ENCODE measurements around the gene SAPCD1. TPM values are rescaled to one million over a fixed set of nuclear protein-coding genes. Genes with fewer than 3 reads are reported as not detected.

Gene SAPCD1
- total RNA-seq, 4 donors from 2014 or later, result 0.83 TPM; not detected in 3

GRCh38 chr6:31732029-31732428, 30.4 kb upstream of the SAPCD1 start:
- no peaks in the 10 kb centered on the region for H3K9me3 ChIP-seq
- TF ChIP-seq POLR2A (IDR thresholded peaks at IDR 0.05; ENCODE audit: low read depth) (no peak), POLR2AphosphoS5 (IDR thresholded peaks at IDR 0.05) (no peak), EP300 (IDR thresholded peaks at IDR 0.05) (no peak)
- TF ChIP-seq, protein P1, sequence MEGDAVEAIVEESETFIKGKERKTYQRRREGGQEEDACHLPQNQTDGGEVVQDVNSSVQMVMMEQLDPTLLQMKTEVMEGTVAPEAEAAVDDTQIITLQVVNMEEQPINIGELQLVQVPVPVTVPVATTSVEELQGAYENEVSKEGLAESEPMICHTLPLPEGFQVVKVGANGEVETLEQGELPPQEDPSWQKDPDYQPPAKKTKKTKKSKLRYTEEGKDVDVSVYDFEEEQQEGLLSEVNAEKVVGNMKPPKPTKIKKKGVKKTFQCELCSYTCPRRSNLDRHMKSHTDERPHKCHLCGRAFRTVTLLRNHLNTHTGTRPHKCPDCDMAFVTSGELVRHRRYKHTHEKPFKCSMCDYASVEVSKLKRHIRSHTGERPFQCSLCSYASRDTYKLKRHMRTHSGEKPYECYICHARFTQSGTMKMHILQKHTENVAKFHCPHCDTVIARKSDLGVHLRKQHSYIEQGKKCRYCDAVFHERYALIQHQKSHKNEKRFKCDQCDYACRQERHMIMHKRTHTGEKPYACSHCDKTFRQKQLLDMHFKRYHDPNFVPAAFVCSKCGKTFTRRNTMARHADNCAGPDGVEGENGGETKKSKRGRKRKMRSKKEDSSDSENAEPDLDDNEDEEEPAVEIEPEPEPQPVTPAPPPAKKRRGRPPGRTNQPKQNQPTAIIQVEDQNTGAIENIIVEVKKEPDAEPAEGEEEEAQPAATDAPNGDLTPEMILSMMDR (IDR thresholded peaks at IDR 0.05), result no peak
- peak overlapping the region in 1 of 4 donors; percentile 98 for H3K27ac ChIP-seq (replicated peaks in 1 of 4)
- H3K36me3 ChIP-seq, result peaks cover 35 to 55% (median 49%) of the 10 kb centered on the region in 4 donors
- intact Hi-C loops (cut with DNase I), result no loop called here
- WGBS, result 62% methylated on average over 3 of the region's 3 CpGs
- H3K4me1 ChIP-seq, result peaks cover 44 to 69% (median 65%) of the 10 kb centered on the region in 4 donors
- no peak for DNase-seq (ENCODE audit: extremely low spot score)
- no peaks in the 10 kb centered on the region for H3K27me3 ChIP-seq
- H3K4me3 ChIP-seq, result no peak overlapping the region

DNA sequence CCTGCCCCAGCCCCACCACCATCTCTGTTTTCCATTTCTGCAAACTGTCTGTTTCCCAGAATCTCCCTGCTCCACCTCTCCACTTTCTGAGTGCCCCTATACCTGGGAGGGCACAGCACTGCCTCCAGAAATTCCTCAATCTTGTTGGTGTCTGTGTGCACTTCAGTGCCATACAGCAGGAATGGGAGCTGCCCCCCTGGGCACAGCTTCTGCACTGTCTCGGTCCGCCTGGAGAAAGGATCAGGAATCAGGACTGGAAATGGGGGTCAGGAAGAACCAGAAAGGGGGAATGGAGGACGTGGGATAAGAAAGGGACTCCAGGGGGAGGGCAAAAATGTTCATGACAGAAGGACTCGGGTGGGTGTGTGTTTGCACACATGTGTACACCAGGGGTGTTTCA, 28.7 kb upstream of the SAPCD1 start:
- intact Hi-C loops (cut with DNase I), result loop anchor here (2.0 kb wide), 1 partner anchor 97 kb away; no protein-coding TSS in a partner anchor
- DNase-seq (ENCODE audit: extremely low spot score), result no peak
- 74% methylated on average over 4 of the region's 4 CpGs for WGBS
- H3K4me1 ChIP-seq, result peaks cover 45 to 69% (median 63%) of the 10 kb centered on the region in 4 donors
- TF ChIP-seq EP300 (IDR thresholded peaks at IDR 0.05) (no peak), POLR2A (IDR thresholded peaks at IDR 0.05; ENCODE audit: low read depth) (no peak), POLR2AphosphoS5 (IDR thresholded peaks at IDR 0.05) (no peak)
- TF ChIP-seq, protein P1 (IDR thresholded peaks at IDR 0.05), result no peak
- peak overlapping the region in 2 of 4 donors; percentile 72 to 84 for H3K4me3 ChIP-seq
- H3K36me3 ChIP-seq, result peaks cover 30 to 40% (median 37%) of the 10 kb centered on the region in 4 donors
- H3K27me3 ChIP-seq, result no peaks in the 10 kb centered on the region
- no peaks in the 10 kb centered on the region for H3K9me3 ChIP-seq
- H3K27ac ChIP-seq (replicated peaks in 1 of 4), result peak overlapping the region; percentile 86 to 93 (median 90)

DNA sequence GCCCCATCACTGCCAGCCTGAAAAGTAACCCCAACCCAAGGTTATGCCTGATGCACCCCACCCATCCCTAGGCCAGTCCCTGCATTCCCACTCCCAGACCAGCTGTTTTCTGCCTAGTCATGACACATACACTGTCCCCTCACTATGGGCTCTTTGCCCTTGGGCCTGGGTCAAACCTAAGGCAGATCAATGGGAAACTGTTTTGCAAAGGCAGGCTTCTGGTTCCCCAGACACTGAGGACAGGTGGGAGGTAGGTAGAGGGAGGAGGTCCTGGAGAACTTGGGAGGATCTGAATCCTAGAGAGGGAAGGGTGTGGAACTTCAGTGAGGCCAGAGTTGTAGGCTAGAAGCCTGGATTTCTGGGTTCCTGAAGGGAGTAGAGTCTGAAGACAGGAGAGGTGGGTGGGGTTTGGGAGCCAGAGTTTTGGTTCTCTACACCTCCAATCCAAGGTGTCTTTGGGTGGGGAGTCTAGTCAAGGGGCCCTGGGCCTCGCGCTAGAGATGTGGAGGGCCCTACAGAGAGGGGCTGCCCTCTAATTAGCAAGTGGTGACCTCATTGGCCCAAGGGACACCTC, 28.1 kb upstream of the SAPCD1 start:
- no peak for DNase-seq (ENCODE audit: extremely low spot score)
- H3K4me1 ChIP-seq, result peaks cover 45 to 71% (median 63%) of the 10 kb centered on the region in 4 donors
- WGBS, result 30% methylated on average over 2 of the region's 2 CpGs

GRCh38 chr6:31734821-31735406, 27.5 kb upstream of the SAPCD1 start:
- peaks cover 47 to 74% (median 66%) of the 10 kb centered on the region in 4 donors for H3K4me1 ChIP-seq
- H3K27ac ChIP-seq (replicated peaks in 1 of 4), result peak overlapping the region; percentile 86 to 93 (median 90)
- no peaks in the 10 kb centered on the region for H3K27me3 ChIP-seq
- peak overlapping the region; percentile 68 to 84 (median 76) for H3K4me3 ChIP-seq
- intact Hi-C loops (cut with DNase I), result loop anchor here (2.0 to 5.0 kb wide), 2 partner anchors 62 to 96 kb away; partner anchors contain the start of gene VARS1
- peaks cover 30 to 40% (median 37%) of the 10 kb centered on the region in 4 donors for H3K36me3 ChIP-seq
- TF ChIP-seq EP300 (IDR thresholded peaks at IDR 0.05) (no peak), POLR2A (IDR thresholded peaks at IDR 0.05; ENCODE audit: low read depth) (no peak), POLR2AphosphoS5 (IDR thresholded peaks at IDR 0.05) (peak; percentile 70 to 79)
- TF ChIP-seq, protein P1 (IDR thresholded peaks at IDR 0.05), result no peak
- DNase-seq (ENCODE audit: extremely low spot score), result no peak
- no peaks in the 10 kb centered on the region for H3K9me3 ChIP-seq
- WGBS, result 0% methylated on average over 17 of the region's 18 CpGs

More for the DNA sequence above, 28.1 kb upstream of the SAPCD1 start:
- no peaks in the 10 kb centered on the region for H3K9me3 ChIP-seq
- TF ChIP-seq POLR2A (IDR thresholded peaks at IDR 0.05; ENCODE audit: low read depth) (no peak), EP300 (IDR thresholded peaks at IDR 0.05) (no peak), POLR2AphosphoS5 (IDR thresholded peaks at IDR 0.05) (no peak)
- TF ChIP-seq, protein P1 (IDR thresholded peaks at IDR 0.05), result no peak
- H3K27ac ChIP-seq (replicated peaks in 1 of 4), result peak overlapping the region; percentile 86 to 93 (median 90)
- peaks cover 30 to 40% (median 37%) of the 10 kb centered on the region in 4 donors for H3K36me3 ChIP-seq
- no peaks in the 10 kb centered on the region for H3K27me3 ChIP-seq
- peak overlapping the region; percentile 68 to 84 (median 76) for H3K4me3 ChIP-seq
- intact Hi-C loops (cut with DNase I), result loop anchor here (2.0 kb wide), 1 partner anchor 96 kb away; no protein-coding TSS in a partner anchor
